HepG2 (cell line): Measurements from ENCODE around the gene RPS6KA5. TPM values are rescaled to one million over a fixed set of nuclear protein-coding genes. Genes with fewer than 3 reads are reported as not detected.

Experiments used
- ATAC-seq: fragments of 200-7000 bp; cut with Tn5 transposase; 3 replicates; pipeline ENCODE4 v1.9.1; 2020; ENCODE audit warnings: mild to moderate bottlenecking, moderate library complexity
- BruUV-seq: library from RNA; stranded (reverse); fragments of 400-500 nt; replicated peaks from 2 replicates; lab custom pipeline; 2021; lab: Mats Ljungman, UMichigan
- CTCF ChIA-PET: fragments of 300-600 bp; formaldehyde crosslinking; extraction: SDS; loops from one replicate; lab custom pipeline; 2021; ENCODE audit warnings: low total read pairs, inconsistent platforms, low intra/inter-chr PET ratio; lab: Yijun Ruan, JAX
- POLR2A ChIA-PET: fragments of 350-600 bp; sonication (Branson Sonifier 250); formaldehyde crosslinking; loops from one replicate; lab custom pipeline; 2020; ENCODE audit warnings: antibody characterized with exemption, inconsistent platforms; lab: Yijun Ruan, JAX
- DNase-seq: peaks from one replicate; pipeline ENCODE4 v3.0.0-alpha.2; 2015; ENCODE audit warnings: low spot score
- FAIRE-seq: peaks from 3 replicates; lab custom pipeline; 2011; peaks lifted over from hg19 to GRCh38; lab: Jason Lieb, UNC
- H2AFZ ChIP-seq: one replicate; pipeline ENCODE4 v1.6.1; 2011; ENCODE audit warnings: low read length, inconsistent platforms
- H3K27ac ChIP-seq: fragments of 300-600 bp; 3 replicates; pipeline ENCODE4 v1.8.0; 2011; ENCODE audit warnings: mixed run types, mild to moderate bottlenecking, mixed read lengths, low read length, inconsistent platforms; ENCODE audit not compliant: insufficient read depth; ENCODE audit errors: extremely low read length
- H3K27me3 ChIP-seq, 2 experiments: fragments of 200-600 bp in 1 of 2; 2 replicates in 1 of 2; 3 replicates in 1 of 2; pipeline versions ENCODE4 v1.6.0 to v1.8.0; 2011; ENCODE audit warnings: low read length in 2 of 2, mild to moderate bottlenecking in 2 of 2, moderate library complexity in 2 of 2, inconsistent platforms in 1 of 2; ENCODE audit not compliant: insufficient read depth in 2 of 2, control insufficient read depth in 1 of 2
- H3K36me3 ChIP-seq, 2 experiments: fragments of 200-600 bp in 1 of 2; replicated peaks in 1 of 2; 2 replicates in 1 of 2; 3 replicates in 1 of 2; pipeline versions ENCODE4 v1.5.1 to v1.8.0; 2011; ENCODE audit warnings: low read length in 2 of 2, inconsistent platforms in 1 of 2; ENCODE audit not compliant: insufficient read depth in 2 of 2, control insufficient read depth in 1 of 2
- H3K4me1 ChIP-seq: 2 replicates; pipeline ENCODE4 v1.5.1; 2012; ENCODE audit warnings: low read length, inconsistent platforms; ENCODE audit not compliant: insufficient read depth
- H3K4me2 ChIP-seq: 2 replicates; pipeline ENCODE4 v1.6.0; 2011; ENCODE audit warnings: low read depth, low read length, inconsistent platforms
- H3K4me3 ChIP-seq, 3 experiments: fragments of 200-600 bp in 1 of 3; sonication (generic), shearing (Covaris generic) in 1 of 3; replicated peaks in 1 of 3; 2 replicates each; pipeline ENCODE4 v1.5.1; 2011 to 2016; ENCODE audit warnings: low read length in 3 of 3, inconsistent platforms in 2 of 3, low read depth in 2 of 3, mild to moderate bottlenecking in 2 of 3, control low read depth in 1 of 3, mixed read lengths in 1 of 3; ENCODE audit not compliant: insufficient read depth in 1 of 3
- H3K79me2 ChIP-seq: one replicate; pipeline ENCODE4 v1.6.1; 2011; ENCODE audit warnings: low read length, inconsistent platforms; ENCODE audit not compliant: insufficient read depth
- H3K9ac ChIP-seq: 2 replicates; pipeline ENCODE4 v1.6.0; 2011; ENCODE audit warnings: mild to moderate bottlenecking, low read depth, low read length, inconsistent platforms; ENCODE audit not compliant: insufficient read depth
- H3K9me3 ChIP-seq: 2 replicates; pipeline ENCODE4 v1.5.1; 2012; ENCODE audit warnings: mild to moderate bottlenecking, low read length
- H4K20me1 ChIP-seq: 2 replicates; pipeline ENCODE4 v1.6.0; 2011; ENCODE audit warnings: inconsistent platforms, mild to moderate bottlenecking, low read length, moderate library complexity; ENCODE audit not compliant: insufficient read depth
- GABPA ChIP-seq, 2 experiments: IDR thresholded peaks; 2 replicates each; pipeline ENCODE4 v1.6.1; 2011 to 2016; ENCODE audit warnings: low read depth in 2 of 2, low read length in 1 of 2, missing biosample characterization in 1 of 2, missing genetic modification characterization in 1 of 2
- JDP2 ChIP-seq: sonication (generic); formaldehyde crosslinking; IDR thresholded peaks from 2 replicates; pipeline ENCODE4 v1.8.1; 2022; ENCODE audit warnings: missing genetic modification reagents, borderline replicate concordance
- NR2F2 ChIP-seq: IDR thresholded peaks from 2 replicates; pipeline ENCODE4 v1.6.1; 2012; ENCODE audit warnings: low read depth, inconsistent platforms, borderline replicate concordance
- ZBTB38 ChIP-seq: sonication (generic); formaldehyde crosslinking; IDR thresholded peaks from 2 replicates; pipeline ENCODE4 v1.5.1; 2020; ENCODE audit warnings: mild to moderate bottlenecking, missing genetic modification reagents
- ZC3H13 ChIP-seq: sonication (generic); formaldehyde crosslinking; IDR thresholded peaks from 2 replicates; pipeline ENCODE4 v1.8.1; 2023; ENCODE audit warnings: mild to moderate bottlenecking, missing genetic modification reagents, moderate library complexity
- WGBS: methylation state at CpG from one replicate; pipeline ENCODE4 v1.1.6; 2017; ENCODE audit warnings: low lambda C conversion rate; 5-methylcytosine and 5-hydroxymethylcytosine counted together
- in situ Hi-C: cut with HindIII; loops from 2 replicates; pipeline ENCODE4 v1.10.0; 2017; ENCODE audit warnings: low pct_unique_long_range_greater_than_20kb; ENCODE audit not compliant: extremely low pct_ligation_motif_present
- intact Hi-C: fragments of 100-400 bp; cut with micrococcal nuclease; formaldehyde crosslinking; loops from one replicate; pipeline ENCODE4 v1.10.0; 2022; ENCODE audit not compliant: unreplicated experiment
- polyA plus RNA-seq, 8 experiments: library from polyadenylated mRNA; depleted of rRNA in 3 of 8; stranded (reverse) in 7 of 8; unstranded in 1 of 8; fragments of >200 nt; fragmentation: Illumina TruSeq in 4 of 8; extraction: Trizol in 4 of 8; gene quantifications; 2 replicates each; pipeline versions ENCODE4 v1.2.1 to v1.2.3, GENCODE V29; 2011 to 2016; ENCODE audit warnings: low read depth in 4 of 8, missing spikeins in 1 of 8, mixed read lengths in 1 of 8; ENCODE audit not compliant: insufficient read depth in 1 of 8
- total RNA-seq, 5 experiments: library from RNA; depleted of rRNA; stranded (reverse); fragments of >200 nt; fragmentation: Illumina TruSeq; extraction: Trizol; gene quantifications; 2 replicates each; pipeline ENCODE4 v1.2.3, GENCODE V29; 2016; ENCODE audit warnings: low read depth in 1 of 5
- TF ChIP-seq, protein P1 (sequence below): sonication (generic); formaldehyde crosslinking; IDR thresholded peaks from 2 replicates; pipeline ENCODE4 v1.4.0; 2020; ENCODE audit warnings: missing genetic modification reagents
- TF ChIP-seq, protein P2 (sequence below): sonication (generic); formaldehyde crosslinking; IDR thresholded peaks from 2 replicates; pipeline ENCODE4 v1.5.0; 2020; ENCODE audit warnings: missing genetic modification reagents, mild to moderate bottlenecking, borderline replicate concordance

RPS6KA5 gene
- total and polyA plus RNA-seq, 2 of the 13 experiments (the other 11 are each of a cell fraction or from before 2014, with no cell fraction given), result 0.50 to 0.58 TPM

DNA sequence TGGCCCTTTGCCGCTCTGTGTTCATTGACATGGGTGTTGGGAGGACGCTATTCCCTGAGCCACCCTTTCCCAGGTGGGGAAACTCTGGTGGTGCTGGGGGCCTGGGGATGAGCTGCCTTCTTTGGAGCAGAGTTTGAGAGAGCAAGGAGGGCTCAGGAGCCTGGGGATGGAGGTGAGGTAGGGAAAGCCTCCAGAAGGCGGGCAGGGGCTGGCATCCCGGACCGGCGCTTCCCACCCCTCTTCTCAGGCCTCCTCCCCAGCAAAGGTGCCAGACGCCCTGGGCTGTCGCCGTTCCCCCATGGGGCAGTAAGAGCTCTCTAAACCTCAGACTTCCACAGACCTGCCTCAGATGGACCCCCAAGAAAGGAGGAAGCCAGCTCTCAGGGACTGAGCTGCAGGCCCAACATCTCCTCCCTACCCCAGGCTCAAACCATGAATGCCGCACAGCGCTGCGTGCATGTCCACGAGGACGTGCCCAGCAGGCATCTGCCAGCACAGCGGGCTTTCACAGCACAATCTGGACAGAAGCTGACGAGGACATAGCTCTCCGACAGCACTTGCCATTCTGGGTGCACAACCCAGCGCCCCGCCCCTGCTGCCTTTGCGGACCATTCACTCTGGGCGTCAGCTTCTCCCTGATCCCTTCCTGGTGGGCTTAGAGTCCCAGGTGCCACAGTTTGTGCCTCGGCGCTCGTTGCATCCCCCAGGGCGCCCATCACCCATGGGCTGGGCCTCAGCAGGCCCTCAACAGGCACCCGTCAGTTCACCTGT, 229.3 kb downstream of the RPS6KA5 start:
- ChIA-PET CTCF (no interaction called here), POLR2A (interaction anchor here (0.6 kb wide), 1 partner anchor 19 kb away, joined by 3 read pairs; no protein-coding TSS in a partner anchor)
- no peak overlapping the region for H3K4me3 ChIP-seq
- H3K27ac ChIP-seq, result no peak overlapping the region
- ATAC-seq (no peak), DNase-seq (no peak), FAIRE-seq (no peak)
- in situ Hi-C loops (no loop called here), intact Hi-C loops (no loop called here)
- TF ChIP-seq GABPA (IDR thresholded peaks at IDR 0.05; ENCODE audit: low read depth, low read length) (no peak), GABPA (CRISPR knock-in tag; IDR thresholded peaks at IDR 0.05; ENCODE audit: low read depth) (no peak), NR2F2 (no peak), JDP2 (CRISPR knock-in tag) (no peak), ZC3H13 (CRISPR knock-in tag) (no peak), ZBTB38 (CRISPR knock-in tag) (no peak)
- TF ChIP-seq, protein P1, sequence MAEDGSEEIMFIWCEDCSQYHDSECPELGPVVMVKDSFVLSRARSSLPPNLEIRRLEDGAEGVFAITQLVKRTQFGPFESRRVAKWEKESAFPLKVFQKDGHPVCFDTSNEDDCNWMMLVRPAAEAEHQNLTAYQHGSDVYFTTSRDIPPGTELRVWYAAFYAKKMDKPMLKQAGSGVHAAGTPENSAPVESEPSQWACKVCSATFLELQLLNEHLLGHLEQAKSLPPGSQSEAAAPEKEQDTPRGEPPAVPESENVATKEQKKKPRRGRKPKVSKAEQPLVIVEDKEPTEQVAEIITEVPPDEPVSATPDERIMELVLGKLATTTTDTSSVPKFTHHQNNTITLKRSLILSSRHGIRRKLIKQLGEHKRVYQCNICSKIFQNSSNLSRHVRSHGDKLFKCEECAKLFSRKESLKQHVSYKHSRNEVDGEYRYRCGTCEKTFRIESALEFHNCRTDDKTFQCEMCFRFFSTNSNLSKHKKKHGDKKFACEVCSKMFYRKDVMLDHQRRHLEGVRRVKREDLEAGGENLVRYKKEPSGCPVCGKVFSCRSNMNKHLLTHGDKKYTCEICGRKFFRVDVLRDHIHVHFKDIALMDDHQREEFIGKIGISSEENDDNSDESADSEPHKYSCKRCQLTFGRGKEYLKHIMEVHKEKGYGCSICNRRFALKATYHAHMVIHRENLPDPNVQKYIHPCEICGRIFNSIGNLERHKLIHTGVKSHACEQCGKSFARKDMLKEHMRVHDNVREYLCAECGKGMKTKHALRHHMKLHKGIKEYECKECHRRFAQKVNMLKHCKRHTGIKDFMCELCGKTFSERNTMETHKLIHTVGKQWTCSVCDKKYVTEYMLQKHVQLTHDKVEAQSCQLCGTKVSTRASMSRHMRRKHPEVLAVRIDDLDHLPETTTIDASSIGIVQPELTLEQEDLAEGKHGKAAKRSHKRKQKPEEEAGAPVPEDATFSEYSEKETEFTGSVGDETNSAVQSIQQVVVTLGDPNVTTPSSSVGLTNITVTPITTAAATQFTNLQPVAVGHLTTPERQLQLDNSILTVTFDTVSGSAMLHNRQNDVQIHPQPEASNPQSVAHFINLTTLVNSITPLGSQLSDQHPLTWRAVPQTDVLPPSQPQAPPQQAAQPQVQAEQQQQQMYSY (CRISPR knock-in tag), result no peak
- TF ChIP-seq, protein P2, sequence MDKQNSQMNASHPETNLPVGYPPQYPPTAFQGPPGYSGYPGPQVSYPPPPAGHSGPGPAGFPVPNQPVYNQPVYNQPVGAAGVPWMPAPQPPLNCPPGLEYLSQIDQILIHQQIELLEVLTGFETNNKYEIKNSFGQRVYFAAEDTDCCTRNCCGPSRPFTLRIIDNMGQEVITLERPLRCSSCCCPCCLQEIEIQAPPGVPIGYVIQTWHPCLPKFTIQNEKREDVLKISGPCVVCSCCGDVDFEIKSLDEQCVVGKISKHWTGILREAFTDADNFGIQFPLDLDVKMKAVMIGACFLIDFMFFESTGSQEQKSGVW, result no peak
- H3K4me1 ChIP-seq, result peaks cover 14% of the 10 kb centered on the region
- H3K9me3 ChIP-seq, result no peaks in the 10 kb centered on the region
- no peak overlapping the region for H3K4me2 ChIP-seq
- no TSS peak for BruUV-seq
- H4K20me1 ChIP-seq, result no peaks in the 10 kb centered on the region
- no peaks in the 10 kb centered on the region for H3K79me2 ChIP-seq
- peaks cover 0 to 7% of the 10 kb centered on the region in 2 experiments; a peak in 2 of 5 replicates for H3K27me3 ChIP-seq
- H2AFZ ChIP-seq, result no peak overlapping the region
- WGBS, result 74% methylated on average over 8 of the region's 26 CpGs
- H3K36me3 ChIP-seq, result no peaks in the 10 kb centered on the region
- no peak overlapping the region for H3K9ac ChIP-seq
